H1 (cell line): ENCODE results near the gene SLC31A2. TPM values are rescaled to one million over a fixed set of nuclear protein-coding genes. Genes with fewer than 3 reads are reported as not detected.

ENCODE experiments used
- CTCF ChIA-PET: fragments of 300-600 bp; sonication (Branson Sonifier 250); formaldehyde crosslinking; loops from one replicate; lab custom pipeline; 2021; ENCODE audit not compliant: partially characterized antibody; lab: Charles Lee
- POLR2A ChIA-PET: fragments of 300-600 bp; sonication (Branson Sonifier 250); formaldehyde crosslinking; loops from one replicate; lab custom pipeline; 2021; ENCODE audit warnings: inconsistent platforms; ENCODE audit not compliant: partially characterized antibody; lab: Charles Lee
- DNase-seq, 2 experiments: peaks; one replicate each; pipeline versions ENCODE4 v3.0.0 to v3.0.0-alpha.2; 2010 to 2022; ENCODE audit warnings: low spot score in 2 of 2, low read depth in 1 of 2, mixed read lengths in 1 of 2
- FAIRE-seq: peaks from 2 replicates; lab custom pipeline; 2011; peaks lifted over from hg19 to GRCh38; lab: Jason Lieb, UNC
- H2AFZ ChIP-seq: 2 replicates; pipeline ENCODE4 v1.8.1; 2012; ENCODE audit warnings: low read length, inconsistent platforms
- H2AK5ac ChIP-seq: 2 replicates; pipeline ENCODE4 v1.6.1; 2013; ENCODE audit warnings: low read depth, low read length
- H2BK120ac ChIP-seq: replicated peaks from 2 replicates; pipeline ENCODE3; 2013; ENCODE audit warnings: low read depth, low read length, inconsistent platforms
- H2BK12ac ChIP-seq: 2 replicates; pipeline ENCODE4 v1.6.1; 2013; ENCODE audit warnings: low read depth, low read length
- H2BK15ac ChIP-seq: 2 replicates; pipeline ENCODE4 v1.6.1; 2013; ENCODE audit warnings: low read length
- H2BK20ac ChIP-seq: 2 replicates; pipeline ENCODE4 v1.6.1; 2013; ENCODE audit warnings: low read length
- H2BK5ac ChIP-seq: 2 replicates; pipeline ENCODE4 v1.6.1; 2013; ENCODE audit warnings: low read depth, low read length
- H3K14ac ChIP-seq: 2 replicates; pipeline ENCODE4 v1.6.1; 2013; ENCODE audit warnings: inconsistent platforms; ENCODE audit not compliant: insufficient read length
- H3K18ac ChIP-seq: 2 replicates; pipeline ENCODE4 v1.6.1; 2013; ENCODE audit warnings: low read length; ENCODE audit errors: extremely low read depth
- H3K23ac ChIP-seq: 2 replicates; pipeline ENCODE4 v1.6.1; 2013; ENCODE audit warnings: inconsistent platforms; ENCODE audit not compliant: insufficient read length
- H3K23me2 ChIP-seq: 2 replicates; pipeline ENCODE4 v1.6.1; 2013; ENCODE audit warnings: low read depth, low read length
- H3K27ac ChIP-seq: 2 replicates; pipeline ENCODE4 v1.6.1; 2011; ENCODE audit warnings: low read depth, low read length, inconsistent platforms
- H3K27me3 ChIP-seq, 4 experiments: replicated peaks in 1 of 4; 1 replicate in 1 of 4; 2 replicates in 3 of 4; pipeline versions ENCODE4 v1.6.1 to v1.8.1; 2011 to 2013; ENCODE audit warnings: low read length in 3 of 4, mild to moderate bottlenecking in 3 of 4, inconsistent platforms in 2 of 4, mixed read lengths in 2 of 4, moderate library complexity in 1 of 4; ENCODE audit not compliant: control insufficient read depth in 3 of 4, insufficient read depth in 3 of 4; ENCODE audit errors: extremely low read depth in 1 of 4
- H3K36me3 ChIP-seq, 4 experiments: 2 replicates each; pipeline versions ENCODE4 v1.6.1 to v1.8.1; 2011 to 2013; ENCODE audit warnings: mild to moderate bottlenecking in 4 of 4, low read length in 3 of 4, moderate library complexity in 2 of 4, control low read depth in 1 of 4, inconsistent platforms in 1 of 4; ENCODE audit not compliant: insufficient read depth in 4 of 4, control insufficient read depth in 2 of 4
- H3K4ac ChIP-seq: replicated peaks from 2 replicates; pipeline ENCODE3; 2013; ENCODE audit warnings: low read length, low read depth, mixed read lengths, inconsistent platforms; ENCODE audit not compliant: insufficient read length
- H3K4me1 ChIP-seq, 4 experiments: replicated peaks in 1 of 4; 1 replicate in 1 of 4; 2 replicates in 3 of 4; pipeline versions ENCODE4 v1.6.1 to v1.8.1; 2011 to 2013; ENCODE audit warnings: low read length in 3 of 4, inconsistent platforms in 2 of 4, mixed read lengths in 1 of 4; ENCODE audit not compliant: insufficient read depth in 4 of 4, control insufficient read depth in 3 of 4
- H3K4me2 ChIP-seq, 2 experiments: 2 replicates each; pipeline versions ENCODE4 v1.6.1 to v1.8.1; 2011 to 2013; ENCODE audit warnings: low read depth in 2 of 2, low read length in 2 of 2, control low read depth in 1 of 2, inconsistent platforms in 1 of 2, mild to moderate bottlenecking in 1 of 2; ENCODE audit not compliant: insufficient read depth in 1 of 2
- H3K4me3 ChIP-seq, 4 experiments: fragments of 200-600, 300-600 bp in 1 of 4; sonication (generic), shearing (Covaris generic), sonication (Bioruptor Twin) in 1 of 4; 2 replicates each; pipeline versions ENCODE4 v1.5.1 to v1.8.1; 2011 to 2016; ENCODE audit warnings: low read length in 4 of 4, low read depth in 3 of 4, control low read depth in 2 of 4, inconsistent platforms in 2 of 4, mild to moderate bottlenecking in 2 of 4, mixed read lengths in 1 of 4, moderate library complexity in 1 of 4; ENCODE audit not compliant: insufficient read depth in 2 of 4; ENCODE audit errors: extremely low read depth in 1 of 4
- H3K56ac ChIP-seq: replicated peaks from 2 replicates; pipeline ENCODE3; 2013; ENCODE audit warnings: low read depth, mild to moderate bottlenecking, mixed read lengths, low read length, inconsistent platforms; ENCODE audit not compliant: insufficient read length
- H3K79me1 ChIP-seq: 2 replicates; pipeline ENCODE4 v1.6.1; 2013; ENCODE audit warnings: low read depth, low read length, control low read depth
- H3K79me2 ChIP-seq, 2 experiments: 2 replicates each; pipeline versions ENCODE4 v1.6.1 to v1.8.1; 2012 to 2013; ENCODE audit warnings: low read length in 2 of 2, mild to moderate bottlenecking in 2 of 2, inconsistent platforms in 1 of 2; ENCODE audit not compliant: insufficient read depth in 2 of 2, control insufficient read depth in 1 of 2
- H3K9ac ChIP-seq, 4 experiments: replicated peaks in 1 of 4; 1 replicate in 1 of 4; 2 replicates in 3 of 4; pipeline versions ENCODE4 v1.6.1 to v1.8.1; 2011 to 2013; ENCODE audit warnings: low read depth in 3 of 4, low read length in 3 of 4, control low read depth in 2 of 4, mild to moderate bottlenecking in 2 of 4, moderate library complexity in 2 of 4, inconsistent platforms in 1 of 4; ENCODE audit errors: extremely low read depth in 1 of 4
- H3K9me3 ChIP-seq, 2 experiments: 2 replicates each; pipeline versions ENCODE4 v1.6.1 to v1.8.1; 2012 to 2013; ENCODE audit warnings: mild to moderate bottlenecking in 2 of 2, moderate library complexity in 2 of 2, control low read depth in 1 of 2, inconsistent platforms in 1 of 2, low read depth in 1 of 2, low read length in 1 of 2, mixed read lengths in 1 of 2; ENCODE audit not compliant: insufficient read depth in 2 of 2
- H4K20me1 ChIP-seq, 2 experiments: replicated peaks in 1 of 2; 2 replicates each; pipeline versions ENCODE3 to v1.8.1; 2011 to 2013; ENCODE audit warnings: inconsistent platforms in 2 of 2, low read length in 2 of 2, mild to moderate bottlenecking in 1 of 2; ENCODE audit not compliant: insufficient read depth in 2 of 2, control insufficient read depth in 1 of 2
- H4K5ac ChIP-seq: 2 replicates; pipeline ENCODE4 v1.6.1; 2013; ENCODE audit warnings: low read length, low read depth, mixed read lengths, inconsistent platforms; ENCODE audit not compliant: insufficient read length
- H4K8ac ChIP-seq: 2 replicates; pipeline ENCODE4 v1.8.0; 2013; ENCODE audit warnings: mild to moderate bottlenecking, moderate library complexity, low read length, inconsistent platforms; ENCODE audit not compliant: insufficient read depth; ENCODE audit errors: extremely low read depth
- H4K91ac ChIP-seq: replicated peaks from 2 replicates; pipeline ENCODE3; 2013; ENCODE audit warnings: low read length, mixed read lengths, inconsistent platforms; ENCODE audit not compliant: insufficient read length
- BACH1 ChIP-seq: IDR thresholded peaks from 2 replicates; pipeline ENCODE4 v1.6.1; 2012; ENCODE audit warnings: low read length, improper control_type of control experiment
- CBX5 ChIP-seq: fragments of 300-800, 300-1000 bp; sonication (generic); IDR thresholded peaks from 2 replicates; pipeline ENCODE4 v1.7.1; 2016; ENCODE audit warnings: antibody characterized with exemption, low read length, low read depth
- EP300 ChIP-seq, 2 experiments: IDR thresholded peaks; 1 replicate in 1 of 2; 2 replicates in 1 of 2; pipeline ENCODE4 v1.6.1; 2011 to 2012; ENCODE audit warnings: low read depth in 2 of 2, low read length in 2 of 2, mild to moderate bottlenecking in 2 of 2, borderline replicate concordance in 1 of 2, inconsistent platforms in 1 of 2, moderate library complexity in 1 of 2
- FOSL1 ChIP-seq: IDR thresholded peaks from 2 replicates; pipeline ENCODE4 v1.6.1; 2011; ENCODE audit warnings: mild to moderate bottlenecking, low read depth, low read length, moderate library complexity; ENCODE audit not compliant: insufficient read depth
- JUN ChIP-seq: IDR thresholded peaks from 2 replicates; pipeline ENCODE4 v1.6.1; 2011; ENCODE audit warnings: low read depth, mild to moderate bottlenecking, improper control_type of control experiment, low read length
- RNF2 ChIP-seq: fragments of 200-900, 300-1000 bp; sonication (generic); IDR thresholded peaks from 2 replicates; pipeline ENCODE4 v1.7.1; 2016; ENCODE audit warnings: borderline replicate concordance, low read depth, mild to moderate bottlenecking, antibody characterized with exemption, low read length; ENCODE audit not compliant: poor library complexity, severe bottlenecking; ENCODE audit errors: missing control alignments
- SUZ12 ChIP-seq: fragments of 200-600 bp; sonication (generic); IDR thresholded peaks from 2 replicates; pipeline ENCODE4 v1.6.1; 2012; ENCODE audit warnings: mild to moderate bottlenecking, inconsistent platforms, low read length, moderate library complexity, mixed read lengths
- TBP ChIP-seq: IDR thresholded peaks from 2 replicates; pipeline ENCODE4 v1.6.1; 2011; ENCODE audit warnings: low read depth, low read length, improper control_type of control experiment
- USF2 ChIP-seq: IDR thresholded peaks from 2 replicates; pipeline ENCODE4 v1.6.1; 2011; ENCODE audit warnings: low read length, improper control_type of control experiment
- WGBS, 2 experiments: shearing (Covaris generic) in 1 of 2; methylation state at CpG; one replicate each; pipeline versions ENCODE4 v1.1.6 to v1.1.7; 2013 to 2015; ENCODE audit warnings: low lambda C conversion rate in 2 of 2, mixed read lengths in 2 of 2, inconsistent platforms in 1 of 2, low coverage in 1 of 2, missing lambda C conversion rate in 1 of 2; ENCODE audit not compliant: insufficient replicate concordance in 2 of 2, insufficient coverage in 1 of 2, insufficient read length in 1 of 2; ENCODE audit errors: extremely low coverage in 1 of 2, missing lambda C conversion rate in 1 of 2; 5-methylcytosine and 5-hydroxymethylcytosine counted together
- polyA plus RNA-seq, 7 experiments: library from polyadenylated mRNA; depleted of rRNA in 3 of 7; stranded (reverse) in 5 of 7; unstranded in 2 of 7; fragments of >200 nt in 5 of 7; fragments of 200-250 nt in 2 of 7; gene quantifications; 1 replicate in 5 of 7; 2 replicates in 1 of 7; 4 replicates in 1 of 7; pipeline versions ENCODE4 v1.2.1 to v1.2.3, GENCODE V29; 2011 to 2013; ENCODE audit warnings: missing spikeins in 2 of 7, mixed read lengths in 2 of 7
- total RNA-seq: library from RNA; stranded (reverse); fragmentation: NEBNext Ultra II Directional; extraction: Animal tissue kit (Norgen Biotek cat#: 25700); gene quantifications from 2 replicates; pipeline ENCODE4 v1.2.1, GENCODE V29; 2021

SLC31A2 gene
- total and polyA plus RNA-seq, 2 of the 8 experiments (the other 6 are each of a cell fraction or from before 2014, with no cell fraction given): 2.0 to 2.9 TPM

- no peak overlapping the region for H2BK5ac ChIP-seq
- H2AFZ ChIP-seq: no peak overlapping the region
- H3K9me3 ChIP-seq: no peaks in the 10 kb centered on the region
- DNase-seq (no peak), FAIRE-seq (no peak)
- no peaks in the 10 kb centered on the region for H3K27me3 ChIP-seq
- H2BK120ac ChIP-seq: no peak overlapping the region
- no peaks in the 10 kb centered on the region for H3K23me2 ChIP-seq
- no peak overlapping the region for H2BK12ac ChIP-seq
- no peak overlapping the region for H3K14ac ChIP-seq
- no peak overlapping the region for H3K4me2 ChIP-seq
- no peak overlapping the region for H3K9ac ChIP-seq
- no peak overlapping the region for H3K27ac ChIP-seq
- H3K4me3 ChIP-seq: no peak overlapping the region
- no peak overlapping the region for H3K18ac ChIP-seq
- CTCF ChIA-PET: interaction anchor here (0.5 kb wide), 1 partner anchor 76 kb away, joined by 5 read pairs; no protein-coding TSS in a partner anchor
- H4K91ac ChIP-seq: no peak overlapping the region
- H3K23ac ChIP-seq: no peak overlapping the region
- POLR2A ChIA-PET: interaction anchor here (0.6 kb wide), 1 partner anchor 1726 kb away, joined by 3 read pairs; no protein-coding TSS in a partner anchor
- no peak overlapping the region for H4K5ac ChIP-seq
- H3K79me1 ChIP-seq: no peaks in the 10 kb centered on the region
- H2BK20ac ChIP-seq: no peak overlapping the region
- H4K20me1 ChIP-seq: no peaks in the 10 kb centered on the region
- no peak overlapping the region for H2BK15ac ChIP-seq
- no peak overlapping the region for H2AK5ac ChIP-seq
- WGBS, 2 experiments: 93% methylated on average over 4 of the region's 4 CpGs; no CpG with 5 or more reads in 1 of the 2 experiments
- no peak overlapping the region for H4K8ac ChIP-seq
- H3K79me2 ChIP-seq: no peaks in the 10 kb centered on the region
- H3K56ac ChIP-seq: no peak overlapping the region
- peaks cover 0 to 9% (median 7%) of the 10 kb centered on the region in 4 experiments; a peak in 5 of 7 replicates for H3K4me1 ChIP-seq
- peaks cover 8 to 29% (median 22%) of the 10 kb centered on the region in 4 experiments; a peak in 7 of 8 replicates for H3K36me3 ChIP-seq
- H3K4ac ChIP-seq: no peak overlapping the region
- TF ChIP-seq CBX5 (no peak), RNF2 (no peak), FOSL1 (no peak), JUN (no peak), BACH1 (no peak), TBP (no peak), EP300 (IDR thresholded peaks at IDR 0.05; ENCODE audit: borderline replicate concordance in 1 of 2, low read depth in 2 of 2, low read length in 2 of 2) (no peak), SUZ12 (no peak), USF2 (no peak)
Measured at GRCh38 chr9:113164536-113165300, 13.9 kb downstream of the SLC31A2 start.
